ENCODE results near the gene TLE4.

DNA sequence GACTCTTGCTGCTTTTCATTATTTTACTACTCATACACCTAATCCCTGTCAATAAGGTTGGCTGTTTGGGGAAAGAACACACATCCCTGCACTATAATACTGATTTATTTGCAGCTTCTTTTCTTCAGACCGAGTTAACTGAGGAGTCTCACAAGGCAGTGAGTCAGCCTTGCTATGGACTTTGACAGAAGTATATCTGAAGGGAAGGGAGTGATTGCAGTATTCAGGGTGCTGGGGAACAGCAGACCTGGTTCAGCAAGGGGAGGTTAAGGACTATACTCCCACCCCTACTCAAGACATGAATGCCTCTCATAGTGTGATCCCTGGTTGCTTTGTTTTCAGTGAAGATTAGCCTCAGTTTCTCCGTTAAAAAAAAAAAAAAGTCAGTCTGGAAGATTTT, 99.8 kb downstream of the TLE4 start:
- TF ChIP-seq, protein P1, sequence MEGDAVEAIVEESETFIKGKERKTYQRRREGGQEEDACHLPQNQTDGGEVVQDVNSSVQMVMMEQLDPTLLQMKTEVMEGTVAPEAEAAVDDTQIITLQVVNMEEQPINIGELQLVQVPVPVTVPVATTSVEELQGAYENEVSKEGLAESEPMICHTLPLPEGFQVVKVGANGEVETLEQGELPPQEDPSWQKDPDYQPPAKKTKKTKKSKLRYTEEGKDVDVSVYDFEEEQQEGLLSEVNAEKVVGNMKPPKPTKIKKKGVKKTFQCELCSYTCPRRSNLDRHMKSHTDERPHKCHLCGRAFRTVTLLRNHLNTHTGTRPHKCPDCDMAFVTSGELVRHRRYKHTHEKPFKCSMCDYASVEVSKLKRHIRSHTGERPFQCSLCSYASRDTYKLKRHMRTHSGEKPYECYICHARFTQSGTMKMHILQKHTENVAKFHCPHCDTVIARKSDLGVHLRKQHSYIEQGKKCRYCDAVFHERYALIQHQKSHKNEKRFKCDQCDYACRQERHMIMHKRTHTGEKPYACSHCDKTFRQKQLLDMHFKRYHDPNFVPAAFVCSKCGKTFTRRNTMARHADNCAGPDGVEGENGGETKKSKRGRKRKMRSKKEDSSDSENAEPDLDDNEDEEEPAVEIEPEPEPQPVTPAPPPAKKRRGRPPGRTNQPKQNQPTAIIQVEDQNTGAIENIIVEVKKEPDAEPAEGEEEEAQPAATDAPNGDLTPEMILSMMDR (conservative IDR thresholded peaks at IDR 0.05): no peak
- TF ChIP-seq ZFX (IDR thresholded peaks at IDR 0.05): no peak

Measured in C4-2B (cell line).